ENCODE measurements around the gene PTDSS2. TPM values are rescaled to one million over a fixed set of nuclear protein-coding genes. Genes with fewer than 3 reads are reported as not detected.
A peak's percentile ranks its signal among the peaks of the same experiment; 100 is the strongest.

Gene PTDSS2
- total RNA-seq, 1 donor from 2014 or later = 110 TPM

GRCh38 chr11:528166-528814 lies 78.2 kb downstream of the PTDSS2 start:
- no peak for DNase-seq (ENCODE audit: low read depth)

GRCh38 chr11:528815-529727 lies 79.0 kb downstream of the PTDSS2 start:
- peak; percentile 48 for DNase-seq (ENCODE audit: low read depth)

GRCh38 chr11:529728-530411 lies 79.8 kb downstream of the PTDSS2 start:
- no peak for DNase-seq (ENCODE audit: low read depth)

- no peak for DNase-seq (ENCODE audit: low read depth)
Measured at GRCh38 chr11:530960-531831, 81.1 kb downstream of the PTDSS2 start.

- DNase-seq (ENCODE audit: low read depth) = no peak
Measured at GRCh38 chr11:531919-532526, 81.9 kb downstream of the PTDSS2 start.

- no peak for DNase-seq (ENCODE audit: low read depth)
Measured at GRCh38 chr11:532527-532985, 82.5 kb downstream of the PTDSS2 start.

GRCh38 chr11:532986-533585 lies 83.0 kb downstream of the PTDSS2 start:
- DNase-seq (ENCODE audit: low read depth) = no peak

GRCh38 chr11:533586-534395 lies 83.7 kb downstream of the PTDSS2 start:
- no peak for DNase-seq (ENCODE audit: low read depth)

- peak; percentile 86 for DNase-seq (ENCODE audit: low read depth)
Measured at GRCh38 chr11:534396-535209, 84.5 kb downstream of the PTDSS2 start.

GRCh38 chr11:535210-535518 lies 85.1 kb downstream of the PTDSS2 start:
- DNase-seq (ENCODE audit: low read depth) = no peak

GRCh38 chr11:535519-536454 lies 85.7 kb downstream of the PTDSS2 start, which contains the start of gene HRAS:
Gene HRAS, minus strand, starts transcription at chr11:535576.
- DNase-seq (ENCODE audit: low read depth) = peak; percentile 93

GRCh38 chr11:536841-537621 lies 87.0 kb downstream of the PTDSS2 start, which contains the start of gene LRRC56:
Gene LRRC56, plus strand, starts transcription at chr11:537527. Its CDS starts 3,158 bp downstream, at chr11:540685.
- peak; percentile 34 for DNase-seq (ENCODE audit: low read depth)

GRCh38 chr11:537622-538430 lies 87.7 kb downstream of the PTDSS2 start:
- no peak for DNase-seq (ENCODE audit: low read depth)

GRCh38 chr11:538431-539051 lies 88.5 kb downstream of the PTDSS2 start:
- no peak for DNase-seq (ENCODE audit: low read depth)

GRCh38 chr11:539971-540481 lies 89.9 kb downstream of the PTDSS2 start:
- DNase-seq (ENCODE audit: low read depth) = no peak
